ENCODE measurements around the gene GPAM. TPM values are rescaled to one million over a fixed set of nuclear protein-coding genes. Genes with fewer than 3 reads are reported as not detected.
"Not testable (repeated sequence)": the region's sequence is repeated elsewhere in the genome, so short reads cannot be mapped to it uniquely, and the experiment has no call there.

The GPAM gene
- total RNA-seq, 1 donor from 2014 or later = 34.0 TPM

DNA sequence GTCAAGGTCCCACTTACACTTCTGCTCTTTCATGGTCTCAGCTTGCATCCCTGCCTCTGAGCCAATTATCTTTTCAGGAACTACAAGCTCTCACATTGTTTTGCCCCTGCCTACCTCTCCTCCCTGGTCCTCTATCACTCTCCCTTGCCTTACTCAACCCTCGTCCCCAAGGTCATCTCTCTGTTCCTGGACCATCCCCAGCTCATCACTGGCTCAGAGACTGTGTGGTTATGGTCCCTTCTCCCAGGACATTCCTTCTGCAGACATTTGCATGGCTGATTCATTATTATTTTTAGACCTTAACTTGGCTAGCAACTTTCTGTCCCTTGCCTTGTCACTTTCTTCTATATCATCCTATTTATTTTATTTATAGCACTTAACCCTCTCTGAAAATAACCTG is 17.8 kb upstream of the GPAM start:
- intact Hi-C loops (cut with DNase I) = no loop called here
- TF ChIP-seq, protein P1, sequence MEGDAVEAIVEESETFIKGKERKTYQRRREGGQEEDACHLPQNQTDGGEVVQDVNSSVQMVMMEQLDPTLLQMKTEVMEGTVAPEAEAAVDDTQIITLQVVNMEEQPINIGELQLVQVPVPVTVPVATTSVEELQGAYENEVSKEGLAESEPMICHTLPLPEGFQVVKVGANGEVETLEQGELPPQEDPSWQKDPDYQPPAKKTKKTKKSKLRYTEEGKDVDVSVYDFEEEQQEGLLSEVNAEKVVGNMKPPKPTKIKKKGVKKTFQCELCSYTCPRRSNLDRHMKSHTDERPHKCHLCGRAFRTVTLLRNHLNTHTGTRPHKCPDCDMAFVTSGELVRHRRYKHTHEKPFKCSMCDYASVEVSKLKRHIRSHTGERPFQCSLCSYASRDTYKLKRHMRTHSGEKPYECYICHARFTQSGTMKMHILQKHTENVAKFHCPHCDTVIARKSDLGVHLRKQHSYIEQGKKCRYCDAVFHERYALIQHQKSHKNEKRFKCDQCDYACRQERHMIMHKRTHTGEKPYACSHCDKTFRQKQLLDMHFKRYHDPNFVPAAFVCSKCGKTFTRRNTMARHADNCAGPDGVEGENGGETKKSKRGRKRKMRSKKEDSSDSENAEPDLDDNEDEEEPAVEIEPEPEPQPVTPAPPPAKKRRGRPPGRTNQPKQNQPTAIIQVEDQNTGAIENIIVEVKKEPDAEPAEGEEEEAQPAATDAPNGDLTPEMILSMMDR (IDR thresholded peaks at IDR 0.05) = no peak
- Histone ChIP-seq H3K4me3 (no peak overlapping the region), H3K36me3 (no peaks in the 10 kb centered on the region), H3K4me1 (no peaks in the 10 kb centered on the region), H3K27me3 (no peaks in the 10 kb centered on the region), H3K27ac (no peak overlapping the region), H3K9me3 (no peaks in the 10 kb centered on the region)
- DNase-seq (no peak), ATAC-seq (no peak)

DNA sequence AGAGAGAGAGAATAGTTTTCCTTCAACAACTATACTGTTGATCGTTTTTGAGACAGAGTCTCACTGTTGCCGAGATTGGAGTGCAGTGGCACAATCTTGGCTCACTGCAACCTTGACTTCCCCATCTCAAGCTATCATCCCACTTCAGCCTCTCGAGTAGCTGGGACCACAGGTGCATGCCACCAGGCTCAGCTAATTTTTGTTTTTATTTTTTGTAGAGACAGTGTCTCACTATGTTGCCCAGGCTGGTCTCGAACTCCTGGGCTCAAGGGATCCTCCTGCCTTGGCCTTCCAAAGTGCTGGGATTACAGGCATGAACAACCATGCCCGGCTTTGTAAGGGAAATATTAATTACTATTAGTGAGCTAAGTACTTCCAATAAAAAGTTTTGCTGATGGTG is 16.7 kb upstream of the GPAM start:
- H3K4me3 ChIP-seq; DNase-seq; H3K4me1 ChIP-seq; H3K27ac ChIP-seq; ATAC-seq; intact Hi-C loops (cut with DNase I); H3K27me3 ChIP-seq; H3K36me3 ChIP-seq; H3K9me3 ChIP-seq: not testable (repeated sequence)

DNA sequence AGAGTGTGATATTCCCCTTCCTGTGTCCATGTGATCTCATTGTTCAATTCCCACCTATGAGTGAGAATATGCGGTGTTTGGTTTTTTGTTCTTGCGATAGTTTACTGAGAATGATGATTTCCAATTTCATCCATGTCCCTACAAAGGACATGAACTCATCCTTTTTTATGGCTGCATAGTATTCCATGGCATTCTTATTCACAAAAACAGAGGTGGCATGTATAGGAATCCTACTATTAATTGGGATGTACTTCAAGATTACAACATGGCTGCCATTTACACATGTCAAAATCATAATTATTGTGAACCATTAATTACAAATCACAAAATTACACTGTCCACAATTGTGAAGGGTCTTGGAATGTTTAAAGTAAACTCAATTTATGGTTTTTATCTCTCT is 14.1 kb upstream of the GPAM start:
- H3K4me3 ChIP-seq; intact Hi-C loops (cut with DNase I); DNase-seq; ATAC-seq; H3K27ac ChIP-seq; H3K4me1 ChIP-seq; H3K27me3 ChIP-seq; H3K36me3 ChIP-seq; H3K9me3 ChIP-seq: not testable (repeated sequence)

DNA sequence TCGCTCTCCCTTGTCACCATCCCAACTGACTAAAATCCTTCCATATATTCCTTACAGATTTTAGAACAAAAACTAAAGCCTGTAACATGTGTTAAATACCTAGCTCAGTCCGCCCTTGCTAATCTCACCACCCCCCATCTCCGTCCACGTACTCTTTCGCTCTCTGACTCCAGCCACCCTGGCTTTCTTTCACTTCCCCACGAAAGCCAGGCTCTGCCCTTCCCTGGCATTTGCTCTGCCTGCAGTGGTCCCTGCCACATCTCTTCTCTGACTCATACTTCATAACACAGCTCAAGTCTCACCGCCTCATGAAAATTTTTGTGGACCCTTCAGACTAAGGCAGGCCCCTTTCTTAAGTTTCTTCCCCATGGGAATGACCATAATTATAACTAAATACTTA is 11.7 kb upstream of the GPAM start:
- H3K27me3 ChIP-seq = no peaks in the 10 kb centered on the region
- no peaks in the 10 kb centered on the region for H3K36me3 ChIP-seq
- no peak overlapping the region for H3K27ac ChIP-seq
- DNase-seq = no peak
- no peak for ATAC-seq
- TF ChIP-seq, protein P1 (IDR thresholded peaks at IDR 0.05) = no peak
- no peaks in the 10 kb centered on the region for H3K4me1 ChIP-seq
- intact Hi-C loops (cut with DNase I) = no loop called here
- H3K4me3 ChIP-seq = no peak overlapping the region
- H3K9me3 ChIP-seq = no peaks in the 10 kb centered on the region

DNA sequence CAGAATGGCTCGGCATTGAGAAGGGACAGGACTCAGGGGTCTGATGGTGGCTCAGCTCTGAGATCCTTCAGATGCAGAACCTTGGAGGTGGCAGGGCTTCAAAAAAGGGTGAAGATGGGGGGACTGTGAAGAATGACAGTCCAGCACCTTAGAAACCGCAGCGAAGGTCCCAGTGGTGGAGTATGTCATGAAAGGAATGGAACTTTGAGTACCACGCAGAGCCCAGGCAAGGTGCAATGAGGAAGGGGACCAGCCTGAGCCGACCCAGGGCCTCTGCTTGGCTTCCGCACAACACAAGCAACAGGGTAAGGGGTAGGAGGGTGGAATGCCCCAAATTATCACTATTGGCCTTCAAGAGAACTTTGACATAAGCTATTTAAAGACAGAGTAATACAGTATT is 8.2 kb upstream of the GPAM start:
- H3K27me3 ChIP-seq = no peaks in the 10 kb centered on the region
- H3K4me1 ChIP-seq = no peaks in the 10 kb centered on the region
- H3K9me3 ChIP-seq = no peaks in the 10 kb centered on the region
- H3K36me3 ChIP-seq = no peaks in the 10 kb centered on the region
- no peak for DNase-seq
- intact Hi-C loops (cut with DNase I) = no loop called here
- no peak overlapping the region for H3K4me3 ChIP-seq
- TF ChIP-seq, protein P1 (IDR thresholded peaks at IDR 0.05) = no peak
- H3K27ac ChIP-seq = no peak overlapping the region
- no peak for ATAC-seq

DNA sequence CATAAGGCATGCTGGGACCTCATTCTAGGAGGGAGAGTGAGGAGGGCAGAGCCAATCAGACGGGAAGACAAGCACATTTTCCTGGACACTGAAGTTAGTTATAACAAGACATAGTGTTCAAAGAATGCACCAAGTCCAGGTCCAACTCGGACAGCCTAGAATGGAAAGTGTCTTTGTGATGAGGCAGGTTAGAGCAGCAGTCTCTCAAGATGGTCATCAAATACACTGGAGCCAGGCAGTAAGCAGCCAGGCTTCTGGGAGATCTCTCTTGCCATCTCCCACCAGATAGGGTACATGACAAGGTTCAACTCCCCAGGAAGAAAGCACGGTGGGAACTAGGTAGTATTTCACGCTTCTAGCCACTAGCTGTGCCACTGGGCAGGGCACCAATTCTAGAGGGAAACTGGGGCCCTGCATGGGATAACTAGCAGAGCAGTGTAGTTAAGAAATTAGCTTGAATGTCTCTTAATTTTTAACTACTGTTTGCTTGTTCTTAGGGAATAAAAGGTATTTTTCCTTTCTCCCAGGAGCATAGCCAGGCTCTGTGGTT is 7.6 kb upstream of the GPAM start:
- DNase-seq (no peak), ATAC-seq (peak; percentile 49)
- Histone ChIP-seq H3K4me3 (no peak overlapping the region), H3K4me1 (no peaks in the 10 kb centered on the region), H3K27me3 (no peaks in the 10 kb centered on the region), H3K27ac (no peak overlapping the region), H3K36me3 (no peaks in the 10 kb centered on the region), H3K9me3 (no peaks in the 10 kb centered on the region)
- intact Hi-C loops (cut with DNase I) = no loop called here
- TF ChIP-seq, protein P1 (IDR thresholded peaks at IDR 0.05) = no peak

DNA sequence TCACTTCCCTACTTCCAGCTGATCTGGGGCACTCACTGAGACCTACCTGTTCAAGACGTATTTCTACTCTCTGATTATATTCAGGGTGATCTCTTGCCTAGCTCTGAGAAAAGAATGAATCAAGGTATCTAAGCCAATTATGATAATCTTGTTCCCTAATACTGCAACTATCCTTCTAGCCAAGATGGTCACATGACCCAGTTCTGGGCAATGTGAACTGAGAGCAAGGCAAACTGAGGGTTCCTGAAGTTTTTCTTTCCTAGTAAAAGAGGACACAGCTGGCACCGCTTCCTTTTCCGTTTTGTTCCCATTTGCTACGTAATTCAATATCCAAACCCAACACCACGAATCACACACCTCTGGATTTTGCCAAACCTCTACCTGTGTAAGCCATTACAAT is 5.9 kb upstream of the GPAM start:
- H3K27ac ChIP-seq = no peak overlapping the region
- no peak overlapping the region for H3K4me3 ChIP-seq
- no peaks in the 10 kb centered on the region for H3K9me3 ChIP-seq
- H3K4me1 ChIP-seq = no peaks in the 10 kb centered on the region
- no peaks in the 10 kb centered on the region for H3K36me3 ChIP-seq
- ATAC-seq (no peak), DNase-seq (no peak)
- intact Hi-C loops (cut with DNase I) = no loop called here
- TF ChIP-seq, protein P1 (IDR thresholded peaks at IDR 0.05) = no peak
- H3K27me3 ChIP-seq = no peaks in the 10 kb centered on the region

Measured in upper lobe of right lung (tissue), 1 donor.